NCI-H526 (cell line): Measurements from ENCODE around the gene VWA8.

ENCODE experiments used
- DNase-seq, 2 experiments: peaks; one replicate each; lab custom pipeline; 2025; lab: John Stamatoyannopoulos, UW

The VWA8 gene

GRCh38 chr13:41802684-41803444 lies 158.0 kb downstream of the VWA8 start:
- no peak for DNase-seq

- DNase-seq: no peak
Observed at GRCh38 chr13:41802043-41802683, 158.7 kb downstream of the VWA8 start.

DNA sequence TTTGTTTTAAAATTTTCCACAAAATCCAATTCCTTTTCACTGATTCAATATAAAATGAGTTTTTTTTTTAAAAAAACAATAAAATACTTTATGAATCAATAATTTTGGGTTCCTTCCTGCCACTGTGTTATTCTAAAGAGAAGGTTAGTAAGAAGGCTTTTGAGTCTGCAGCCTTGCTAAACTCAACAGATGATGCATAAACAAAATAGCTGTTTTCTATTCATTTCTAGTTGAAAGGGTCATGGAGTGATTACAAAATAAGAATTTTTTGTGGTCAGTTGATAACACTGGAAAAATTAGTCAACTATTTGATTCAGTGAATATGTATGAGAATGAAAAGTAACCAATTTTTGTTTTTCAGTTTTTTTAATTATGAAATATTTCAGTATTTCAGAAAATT lies 169.9 kb downstream of the VWA8 start:
- DNase-seq: no peak

GRCh38 chr13:41788552-41788951 lies 172.4 kb downstream of the VWA8 start:
- no peak for DNase-seq

GRCh38 chr13:41785402-41786172 lies 175.3 kb downstream of the VWA8 start:
- no peak for DNase-seq

DNA sequence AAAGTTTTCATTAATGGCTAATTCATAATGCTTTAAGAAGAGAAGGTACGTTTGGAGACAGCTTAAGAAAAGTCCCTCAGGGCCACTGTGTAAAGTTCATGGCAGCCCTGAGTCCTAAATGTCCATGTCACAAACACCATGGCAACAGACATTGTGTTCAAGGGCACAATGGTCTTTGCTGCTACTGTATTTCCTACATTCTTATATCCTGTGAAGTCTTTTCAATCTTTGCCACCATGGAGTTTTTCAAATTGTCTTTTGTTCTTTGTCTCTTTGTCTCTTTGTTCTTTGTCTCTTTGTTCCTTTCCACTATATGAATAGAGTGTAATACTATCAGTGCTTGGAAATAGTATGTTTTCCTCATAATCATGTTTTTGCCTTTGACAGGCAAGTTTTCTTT lies 178.8 kb downstream of the VWA8 start:
- DNase-seq: no peak

GRCh38 chr13:41780715-41781706 lies 179.9 kb downstream of the VWA8 start:
- DNase-seq: no peak

- DNase-seq: no peak
Observed at GRCh38 chr13:41775251-41775650, 185.7 kb downstream of the VWA8 start.

DNA sequence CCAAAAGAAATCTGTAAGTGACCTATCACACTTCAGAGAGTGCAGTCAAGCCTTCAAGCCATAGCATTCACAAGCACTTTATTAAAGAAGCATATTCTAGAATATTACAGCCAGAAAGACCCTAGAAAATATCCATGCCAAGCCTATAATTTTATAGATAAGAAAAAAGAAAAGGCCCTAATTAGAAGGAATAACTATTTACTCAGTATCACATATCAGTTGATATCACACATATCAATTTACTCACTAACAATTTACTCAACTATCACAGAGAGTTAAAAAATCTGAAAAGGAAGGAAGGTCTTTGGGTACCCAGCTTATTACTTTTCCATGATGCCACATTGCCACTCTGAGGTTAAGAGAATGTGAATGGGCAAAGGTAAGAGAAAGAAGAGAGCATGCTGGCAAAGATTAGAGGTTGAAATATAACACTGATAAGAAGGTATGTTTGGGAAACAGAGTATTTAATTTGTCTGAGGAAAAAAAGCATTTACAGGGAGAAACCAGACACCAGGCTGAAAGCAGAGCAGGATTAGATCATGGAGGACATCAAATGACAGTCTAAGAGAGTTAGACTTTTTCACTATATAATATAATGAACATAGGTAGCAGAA lies 186.2 kb downstream of the VWA8 start:
- DNase-seq: no peak

- DNase-seq: no peak
Observed at GRCh38 chr13:41767801-41768200, 193.1 kb downstream of the VWA8 start.

DNA sequence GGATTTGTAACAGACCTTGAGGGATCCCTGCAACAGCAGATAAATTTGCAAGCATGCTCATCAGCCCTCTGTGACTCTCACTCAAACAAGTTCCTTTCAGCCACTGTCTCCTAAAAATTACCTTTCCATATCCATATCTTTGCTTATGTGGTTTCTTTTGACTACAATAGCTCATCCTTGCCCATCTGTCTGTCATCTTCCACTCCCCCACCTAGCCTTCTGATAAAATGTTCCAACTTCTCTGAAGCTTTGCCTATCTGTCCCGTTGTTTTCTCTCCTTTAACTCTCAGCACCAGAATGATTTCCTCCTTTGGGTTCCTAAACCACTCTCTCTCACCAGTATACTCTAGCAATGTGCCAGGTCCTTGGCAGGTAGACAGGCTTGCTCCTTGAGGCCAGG lies 194.5 kb downstream of the VWA8 start:
- no peak for DNase-seq

DNA sequence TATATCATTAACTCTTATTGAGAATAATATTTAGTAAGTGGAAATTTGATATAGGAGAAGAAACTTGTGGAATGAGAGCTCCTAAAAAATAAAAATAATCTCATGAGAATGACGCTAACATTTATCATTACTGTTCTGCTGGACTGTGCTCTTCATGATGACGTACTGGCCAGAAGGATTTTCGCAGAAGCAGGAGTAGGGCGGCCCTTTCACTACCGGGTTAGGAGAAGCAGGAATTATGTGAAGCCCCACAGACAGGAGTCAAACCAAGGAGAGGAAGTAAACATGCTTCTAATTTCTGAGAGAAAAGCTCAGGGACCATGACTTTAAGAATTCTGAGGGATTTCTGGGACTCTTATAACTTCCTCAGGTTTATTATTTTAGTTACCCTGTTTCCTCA lies 195.1 kb downstream of the VWA8 start:
- DNase-seq: no peak

DNA sequence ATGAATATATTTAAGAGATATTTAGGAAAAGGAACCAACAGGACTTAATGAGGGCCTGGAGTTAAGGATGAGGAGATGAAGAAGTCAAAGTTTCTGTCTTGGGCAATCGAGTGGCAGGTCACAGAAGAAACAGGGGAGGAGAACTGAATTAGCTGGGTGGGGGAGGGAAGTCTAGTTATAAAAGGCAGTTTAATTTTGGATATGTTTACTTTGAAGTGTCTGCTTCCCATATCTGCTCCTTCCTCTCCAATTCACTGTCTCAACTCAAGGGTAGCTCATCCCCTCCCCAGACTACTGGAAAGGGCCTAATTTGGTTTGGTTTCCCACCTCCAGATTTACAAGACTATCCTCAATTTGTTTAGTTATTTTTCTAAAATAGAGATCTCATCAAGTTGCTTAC lies 195.9 kb downstream of the VWA8 start:
- DNase-seq: no peak

DNA sequence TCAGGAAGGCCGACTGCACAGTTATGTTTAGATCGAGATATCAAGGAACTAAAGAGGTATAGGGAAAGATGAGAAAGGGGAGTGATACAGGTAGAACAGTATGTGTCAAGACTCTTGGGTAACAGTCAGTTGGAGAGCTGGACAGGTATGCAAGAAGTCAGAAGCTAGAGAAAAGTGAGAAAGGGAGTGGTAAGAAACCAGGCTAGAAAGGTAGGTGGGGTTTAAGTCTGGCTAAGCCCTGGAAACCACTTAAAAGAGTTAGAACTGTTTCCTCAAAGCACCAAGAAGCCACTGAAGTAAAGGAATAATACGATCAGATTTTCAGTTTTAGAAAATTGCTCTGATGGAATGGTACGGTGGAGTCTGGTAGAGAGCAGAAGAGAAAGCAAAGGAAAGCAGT lies 196.4 kb downstream of the VWA8 start:
- DNase-seq: no peak

DNA sequence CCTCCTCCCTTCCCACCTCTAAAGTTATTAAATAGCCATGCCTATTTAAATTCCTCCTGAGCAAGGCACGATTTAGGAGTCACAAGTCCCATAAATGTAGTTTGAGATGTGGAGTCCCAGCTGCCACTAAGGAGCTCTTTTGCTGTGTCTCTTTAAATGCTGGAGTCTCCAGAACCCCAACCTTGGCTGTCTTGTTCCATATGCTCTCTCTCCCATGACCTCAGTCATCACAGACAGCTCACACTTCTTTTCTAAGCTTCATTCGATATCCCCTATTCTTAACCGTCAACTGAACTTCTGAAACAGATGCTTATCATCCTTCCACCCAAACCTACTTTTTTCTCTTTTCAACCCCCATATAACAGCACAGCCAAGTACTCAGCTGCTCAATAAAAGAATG lies 197.1 kb downstream of the VWA8 start:
- no peak for DNase-seq

DNA sequence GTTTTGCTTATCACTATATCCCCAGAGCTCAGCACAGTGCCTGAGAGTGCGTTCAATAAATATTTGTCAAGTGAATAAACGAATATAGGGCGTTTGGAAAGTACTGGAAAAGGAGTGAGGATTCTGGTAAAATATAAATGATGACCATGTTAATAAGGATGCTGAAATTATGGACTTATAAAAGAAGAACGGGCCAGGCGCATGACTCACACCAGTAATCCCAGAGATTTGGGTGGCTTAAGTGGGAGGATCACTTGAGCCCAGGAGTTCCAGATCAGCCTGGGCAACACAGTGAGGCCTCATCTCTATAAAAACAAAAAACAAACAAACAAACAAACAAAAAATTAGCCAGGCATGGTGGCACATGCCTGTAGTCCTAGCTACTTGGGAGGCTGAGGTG lies 198.1 kb downstream of the VWA8 start:
- DNase-seq: no peak

- DNase-seq: no peak
Observed at GRCh38 chr13:41756198-41756880, 204.6 kb downstream of the VWA8 start.

- no peak for DNase-seq
Observed at GRCh38 chr13:41751734-41752445, 209.0 kb downstream of the VWA8 start.

GRCh38 chr13:41751277-41751676 lies 209.6 kb downstream of the VWA8 start:
- DNase-seq: no peak

DNA sequence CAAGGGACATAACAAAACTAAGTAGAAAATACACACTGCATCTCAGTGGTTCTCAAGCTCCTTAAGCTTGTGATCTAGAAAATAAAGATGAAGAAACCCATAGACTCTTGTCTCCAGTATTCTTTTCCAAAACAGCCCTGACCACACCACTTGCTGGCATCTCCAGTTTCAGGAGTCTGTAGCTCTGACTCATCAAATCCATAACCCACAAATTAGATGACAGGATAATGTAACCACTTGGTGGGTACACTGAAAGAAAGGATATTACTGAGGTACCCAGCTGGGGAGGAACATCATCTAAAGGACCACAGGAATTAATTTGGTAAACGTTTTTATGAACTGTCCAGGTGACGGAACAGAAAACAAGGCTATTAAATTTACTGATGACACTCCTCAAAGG lies 214.7 kb downstream of the VWA8 start:
- no peak for DNase-seq
